Upper lobe of left lung (tissue), 4 donors: Measurements from ENCODE around the gene ABHD16B.

ENCODE experiments used
- EP300 ChIP-seq, 4 donors: sonication (generic); formaldehyde crosslinking; IDR thresholded peaks; one replicate each; pipeline ENCODE4 v1.5.1; 2017; ENCODE audit warnings: antibody characterized with exemption in 4 of 4, control low read depth in 2 of 4
- POLR2A ChIP-seq, 4 donors: fragments of 450-650 bp; IDR thresholded peaks; one replicate each; pipeline ENCODE4 v1.5.1; 2016 to 2017; ENCODE audit warnings: antibody characterized with exemption in 4 of 4, mild to moderate bottlenecking in 2 of 4

DNA sequence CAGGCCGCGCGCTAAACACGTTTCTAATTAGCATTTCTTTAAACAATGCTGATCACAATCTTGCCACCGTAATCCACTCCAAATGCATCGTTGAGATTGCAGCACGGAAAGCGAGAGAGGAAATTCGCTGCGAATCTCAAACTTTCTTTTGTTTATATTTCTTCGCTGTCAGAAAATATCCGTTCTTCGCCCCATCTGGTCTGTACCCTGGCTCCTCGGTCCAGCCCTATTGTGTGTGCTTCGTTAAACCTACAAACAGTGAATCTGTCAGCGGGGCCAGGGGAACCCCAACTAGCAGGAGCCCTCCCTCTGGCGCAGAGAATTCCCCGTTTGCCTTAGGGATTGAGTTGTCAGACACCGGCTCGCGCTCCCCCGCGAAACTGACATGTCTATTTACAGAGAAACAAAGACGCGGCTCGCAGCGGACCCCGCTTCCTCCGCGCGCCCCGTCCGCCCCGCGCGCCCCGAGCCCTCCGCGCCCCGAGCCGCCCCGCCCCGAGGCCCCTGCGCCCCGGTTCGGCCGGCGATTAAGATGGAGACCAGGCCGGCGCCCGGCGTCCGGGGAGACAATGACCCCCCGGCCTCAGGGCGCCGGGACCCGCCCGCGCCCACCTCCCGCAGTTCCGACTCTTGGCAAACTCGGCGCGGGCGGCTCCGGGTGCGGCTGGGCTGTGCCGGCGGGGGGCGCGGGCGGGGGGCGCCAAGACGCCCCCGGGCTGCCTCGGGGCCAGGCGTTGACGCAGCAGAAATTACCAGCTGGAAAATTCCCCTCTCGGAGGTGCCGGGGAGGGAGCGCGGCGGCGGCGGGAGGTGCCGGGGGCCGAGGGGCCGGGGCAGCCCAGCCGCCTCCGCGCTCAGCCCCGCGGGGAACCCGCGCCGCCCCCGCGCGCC, 31.1 kb upstream of the ABHD16B start:
- TF ChIP-seq EP300 (IDR thresholded peaks at IDR 0.05) (no peak), POLR2A (IDR thresholded peaks at IDR 0.05) (no peak)
